Stimulated activated CD8-positive, alpha-beta memory T cell treated with anti-CD3 and anti-CD28 coated beads, Interleukin-2, amount 100 ng/mL, for 48 hours (primary cell): ENCODE data around the gene TRAPPC8.
"Not testable (repeated sequence)": the region's sequence is repeated elsewhere in the genome, so short reads cannot be mapped to it uniquely, and the experiment has no call there.

Experiments used
- DNase-seq, 2 donors: peaks; one replicate each; pipeline ENCODE4 v3.0.0-alpha.2; 2020; ENCODE audit warnings: low read depth in 2 of 2

Gene TRAPPC8

GRCh38 chr18:31863103-31863502 lies 79.8 kb downstream of the TRAPPC8 start:
- DNase-seq = no peak

GRCh38 chr18:31860488-31860887 lies 82.4 kb downstream of the TRAPPC8 start:
- DNase-seq = no peak

- DNase-seq = no peak
Measured at GRCh38 chr18:31857526-31858106, 85.3 kb downstream of the TRAPPC8 start.

- DNase-seq = no peak
Measured at GRCh38 chr18:31850844-31851243, 92.1 kb downstream of the TRAPPC8 start.

GRCh38 chr18:31840499-31840898 lies 102.4 kb downstream of the TRAPPC8 start:
- DNase-seq = no peak

GRCh38 chr18:31837879-31838278 lies 105.0 kb downstream of the TRAPPC8 start:
- DNase-seq = no peak

GRCh38 chr18:31835528-31836133 lies 107.3 kb downstream of the TRAPPC8 start:
- no peak for DNase-seq

GRCh38 chr18:31831903-31832302 lies 111.0 kb downstream of the TRAPPC8 start:
- DNase-seq = no peak

GRCh38 chr18:31830686-31831085 lies 112.2 kb downstream of the TRAPPC8 start:
- no peak for DNase-seq

GRCh38 chr18:31828613-31829012 lies 114.3 kb downstream of the TRAPPC8 start:
- DNase-seq = no peak

- not testable (repeated sequence) for DNase-seq
Measured at GRCh38 chr18:31826673-31827325, 116.1 kb downstream of the TRAPPC8 start.

GRCh38 chr18:31825772-31826171 lies 117.2 kb downstream of the TRAPPC8 start:
- no peak for DNase-seq

GRCh38 chr18:31821545-31822171 lies 121.3 kb downstream of the TRAPPC8 start:
- no peak for DNase-seq

GRCh38 chr18:31819925-31820229 lies 123.1 kb downstream of the TRAPPC8 start:
- no peak for DNase-seq

- DNase-seq = no peak
Measured at GRCh38 chr18:31819106-31819924, 123.6 kb downstream of the TRAPPC8 start.

- DNase-seq = no peak
Measured at GRCh38 chr18:31814132-31814531, 128.8 kb downstream of the TRAPPC8 start.

- not testable (repeated sequence) for DNase-seq
Measured at GRCh38 chr18:31810336-31811130, 132.4 kb downstream of the TRAPPC8 start.

GRCh38 chr18:31809049-31809448 lies 133.9 kb downstream of the TRAPPC8 start:
- not testable (repeated sequence) for DNase-seq

GRCh38 chr18:31801078-31801477 lies 141.8 kb downstream of the TRAPPC8 start:
- no peak for DNase-seq

- not testable (repeated sequence) for DNase-seq
Measured at GRCh38 chr18:31799257-31799656, 143.7 kb downstream of the TRAPPC8 start.

- DNase-seq = no peak
Measured at GRCh38 chr18:31798399-31798798, 144.5 kb downstream of the TRAPPC8 start.
